ENCODE measurements around the gene HGS. TPM values are rescaled to one million over a fixed set of nuclear protein-coding genes. Genes with fewer than 3 reads are reported as not detected.

The HGS gene
- total RNA-seq, 1 experiment from 2014 or later = 160 TPM

DNA sequence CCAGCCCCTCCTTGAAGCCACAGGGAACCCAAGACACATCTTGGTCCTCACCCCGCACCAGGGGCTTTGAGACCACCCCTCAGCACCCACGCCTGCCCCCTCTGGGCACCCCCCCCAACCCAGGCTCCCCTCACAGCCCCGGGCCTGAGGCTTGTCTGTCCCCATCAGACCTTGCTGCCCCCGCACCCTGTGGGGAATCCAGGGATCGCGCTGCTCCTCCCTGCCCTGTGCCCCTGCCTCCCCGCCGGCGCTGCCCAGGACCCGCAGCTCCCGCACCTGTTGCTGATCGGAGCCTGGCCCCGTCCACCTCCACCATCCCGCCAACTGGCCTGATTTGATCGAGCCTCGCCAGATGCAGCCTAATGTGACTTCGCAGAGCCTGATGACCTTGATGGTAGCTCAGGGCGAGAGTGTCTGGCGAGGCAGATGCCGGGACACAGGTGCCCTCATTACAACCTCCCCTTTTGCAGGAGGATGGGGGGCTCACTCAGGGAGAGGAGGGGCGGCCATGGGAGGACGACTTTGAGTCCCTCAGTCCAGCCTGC lies 57.3 kb downstream of the HGS start:
- no peak for TF ChIP-seq CTCF (IDR thresholded peaks at IDR 0.05; ENCODE audit: unreplicated experiment)
- intact Hi-C loops (cut with micrococcal nuclease) = no loop called here
- no peaks in the 10 kb centered on the region for H3K36me3 Mint-ChIP-seq (ENCODE audit: insufficient read depth, unreplicated experiment)
- ChIA-PET CTCF (no interaction called here), POLR2A (no interaction called here)
- BruUV-seq (replicated peaks) = no TSS peak
- no peaks in the 10 kb centered on the region for H3K9me3 Mint-ChIP-seq (ENCODE audit: unreplicated experiment)
- no peaks in the 10 kb centered on the region for H3K4me1 Mint-ChIP-seq (ENCODE audit: insufficient read depth, unreplicated experiment)
- no peak overlapping the region for H3K27ac Mint-ChIP-seq (ENCODE audit: low read depth, unreplicated experiment)
- H3K4me3 Mint-ChIP-seq (ENCODE audit: unreplicated experiment) = no peak overlapping the region
- no peak for DNase-seq (ENCODE audit: unreplicated experiment)
- H3K27me3 Mint-ChIP-seq (ENCODE audit: insufficient read depth, unreplicated experiment) = no peaks in the 10 kb centered on the region

- CTCF ChIA-PET = no interaction called here
- no peak overlapping the region for H3K4me3 Mint-ChIP-seq (ENCODE audit: unreplicated experiment)
- H3K4me1 Mint-ChIP-seq (ENCODE audit: insufficient read depth, unreplicated experiment) = no peaks in the 10 kb centered on the region
These were observed 58.0 kb downstream of the HGS start for GRCh38 chr17:81741594-81742452.

More at GRCh38 chr17:81741594-81742452, 58.0 kb downstream of the HGS start:
- no peak for DNase-seq (ENCODE audit: unreplicated experiment)
- no TSS peak for BruUV-seq (replicated peaks)
- POLR2A ChIA-PET = no interaction called here
- H3K27ac Mint-ChIP-seq (ENCODE audit: low read depth, unreplicated experiment) = no peak overlapping the region
- intact Hi-C loops (cut with micrococcal nuclease) = no loop called here
- H3K27me3 Mint-ChIP-seq (ENCODE audit: insufficient read depth, unreplicated experiment) = no peaks in the 10 kb centered on the region
- H3K9me3 Mint-ChIP-seq (ENCODE audit: unreplicated experiment) = no peaks in the 10 kb centered on the region
- TF ChIP-seq CTCF (IDR thresholded peaks at IDR 0.05; ENCODE audit: unreplicated experiment) = no peak
- H3K36me3 Mint-ChIP-seq (ENCODE audit: insufficient read depth, unreplicated experiment) = no peaks in the 10 kb centered on the region

Small RNA genes lying within 50 kb of the gene (microRNA-seq; reads per million reads assigned to microRNA genes)
- 1.2 reads per million for gene MIR6786

Other genes starting within 250 kb of the HGS start
- 1,056 and 1,461 TPM in 2 replicates for gene ACTG1, start 171.2 kb upstream of the HGS start, total RNA-seq (2022)
- 0.37 TPM in 1 of 2 replicates, not detected in the other for gene FSCN2, start 155.6 kb upstream of the HGS start, total RNA-seq (2022)
- 23.4 and 32.5 TPM in 2 replicates for gene FAAP100, start 131.7 kb upstream of the HGS start, total RNA-seq (2022)
- gene NPLOC4, start 46.9 kb upstream of the HGS start, total RNA-seq (2022) = 83.9 and 95.1 TPM in 2 replicates
- 1.8 and 2.1 TPM in 2 replicates for gene TSPAN10, start 46.8 kb upstream of the HGS start, total RNA-seq (2022)
- gene PDE6G, start 27.5 kb upstream of the HGS start, total RNA-seq (2022) = not detected in 2 replicates
- gene OXLD1, start 17.4 kb upstream of the HGS start, total RNA-seq (2022) = 47.6 and 54.8 TPM in 2 replicates
- 23.9 and 27.1 TPM in 2 replicates for gene CCDC137, start 17.3 kb upstream of the HGS start, total RNA-seq (2022)
- 34.8 and 38.6 TPM in 2 replicates for gene ARL16, start 214 bp upstream of the HGS start, total RNA-seq (2022)
- gene MRPL12, start 19.4 kb downstream of the HGS start, total RNA-seq (2022) = 82.6 and 143 TPM in 2 replicates
- gene SLC25A10, start 28.3 kb downstream of the HGS start, total RNA-seq (2022) = 5.1 and 9.5 TPM in 2 replicates
- gene GCGR, start 120.1 kb downstream of the HGS start, total RNA-seq (2022) = not detected in 2 replicates
- 35.6 and 39.2 TPM in 2 replicates for gene MCRIP1, start 149.3 kb downstream of the HGS start, total RNA-seq (2022)
- gene PPP1R27, start 151.0 kb downstream of the HGS start, total RNA-seq (2022) = 0.29 TPM in 1 of 2 replicates, not detected in the other
- gene P4HB, start 176.5 kb downstream of the HGS start, total RNA-seq (2022) = 894 and 1,111 TPM in 2 replicates
- gene ARHGDIA, start 187.3 kb downstream of the HGS start, total RNA-seq (2022) = 271 and 324 TPM in 2 replicates
- gene ALYREF, start 207.6 kb downstream of the HGS start, total RNA-seq (2022) = 114 and 115 TPM in 2 replicates
- gene ANAPC11, start 207.7 kb downstream of the HGS start, total RNA-seq (2022) = 144 and 151 TPM in 2 replicates
- 0.28 TPM in 1 of 2 replicates, not detected in the other for gene NPB, start 218.2 kb downstream of the HGS start, total RNA-seq (2022)
- 26.5 and 26.8 TPM in 2 replicates for gene PCYT2, start 227.4 kb downstream of the HGS start, total RNA-seq (2022)
- gene SIRT7, start 234.2 kb downstream of the HGS start, total RNA-seq (2022) = 36.6 and 44.8 TPM in 2 replicates
- 38.1 and 48.9 TPM in 2 replicates for gene MAFG, start 243.7 kb downstream of the HGS start, total RNA-seq (2022)

All from MCF 10A (cell line).